Omental fat pad (tissue), 4 donors: ENCODE results near the gene DYNLT2. TPM values are rescaled to one million over a fixed set of nuclear protein-coding genes. Genes with fewer than 3 reads are reported as not detected.

Experiments
- ATAC-seq: fragments of 150-250 bp; one replicate; pipeline ENCODE4 v1.9.1; 2016; ENCODE audit warnings: mild to moderate bottlenecking, moderate library complexity; ENCODE audit not compliant: low FRiP score
- DNase-seq: peaks from one replicate; pipeline ENCODE4 v3.0.0-alpha.2; 2019; ENCODE audit warnings: low spot score
- total RNA-seq, 4 donors: library from RNA; depleted of rRNA; stranded (reverse); fragments of >200 nt; gene quantifications; one replicate each; pipeline ENCODE4 v1.1.0, GENCODE V29; 2016
- TF ChIP-seq, protein P1 (sequence below), 3 donors: fragments of 450-650 bp; IDR thresholded peaks; one replicate each; pipeline ENCODE4 v1.5.1; 2016 to 2017; ENCODE audit warnings: antibody characterized with exemption in 3 of 3, mild to moderate bottlenecking in 3 of 3, moderate library complexity in 2 of 3

DYNLT2 gene, protein sequence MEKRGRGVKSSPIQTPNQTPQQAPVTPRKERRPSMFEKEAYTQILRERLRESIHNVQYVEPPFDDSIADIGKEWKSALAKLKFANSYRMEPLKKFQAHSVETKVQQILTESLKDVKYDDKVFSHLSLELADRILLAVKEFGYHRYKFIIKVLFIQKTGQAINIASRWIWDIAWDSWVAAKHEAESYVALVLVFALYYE
- total RNA-seq, result 1 to 10 TPM in 3 of 4 donors, under 1 TPM in 1; 0.94 to 2.5 (median 2.1) TPM

DNA sequence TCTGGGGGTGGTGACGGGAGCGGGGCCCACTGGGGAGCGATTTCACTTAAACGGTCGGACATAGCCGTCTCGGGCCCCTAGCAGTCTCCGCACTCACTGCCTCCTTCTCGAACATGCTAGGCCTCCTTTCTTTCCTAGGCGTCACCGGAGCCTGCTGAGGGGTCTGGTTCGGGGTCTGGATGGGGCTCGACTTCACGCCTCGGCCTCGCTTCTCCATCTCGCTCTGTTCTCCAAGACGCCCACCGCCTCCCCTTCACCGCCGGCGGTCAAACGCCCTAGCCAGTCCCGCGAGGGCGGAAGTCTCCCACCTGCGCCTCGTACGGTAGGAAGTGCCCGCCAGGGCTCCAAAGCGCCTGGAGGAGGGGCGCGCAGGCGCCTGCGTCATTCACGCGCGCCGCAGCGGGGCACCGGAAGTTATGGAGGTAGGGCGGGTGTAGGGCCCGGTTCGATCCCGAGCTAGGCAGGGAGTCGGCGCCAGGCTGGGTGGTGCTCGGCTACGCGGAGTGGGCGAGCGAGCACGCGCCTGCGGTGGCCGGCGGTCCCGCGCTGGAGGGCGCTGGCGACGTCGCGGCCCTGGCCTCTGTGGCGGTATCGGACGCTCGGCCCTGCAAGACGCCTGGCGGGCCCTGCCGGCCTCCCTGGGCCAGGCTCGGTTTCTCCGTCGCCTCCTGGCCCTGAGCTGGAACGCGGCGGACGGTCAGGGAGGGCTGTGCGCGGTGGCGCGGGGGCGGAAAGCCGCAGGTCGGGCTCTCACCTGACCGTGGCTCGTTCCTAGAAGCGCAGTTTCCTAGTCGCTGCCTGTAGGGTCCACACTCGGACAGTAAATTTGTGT, at the start of gene DYNLT2, which contains the start of gene ERMARD:
DYNLT2 (minus strand) TSS at position 331 of the 832 bp plus-strand sequence; CDS start at position 217, 114 bp downstream.
ERMARD (plus strand) TSS at position 381 of the 832 bp plus-strand sequence; CDS start at position 417, 36 bp downstream.
- ATAC-seq, result peak; percentile 99
- TF ChIP-seq, protein P1, sequence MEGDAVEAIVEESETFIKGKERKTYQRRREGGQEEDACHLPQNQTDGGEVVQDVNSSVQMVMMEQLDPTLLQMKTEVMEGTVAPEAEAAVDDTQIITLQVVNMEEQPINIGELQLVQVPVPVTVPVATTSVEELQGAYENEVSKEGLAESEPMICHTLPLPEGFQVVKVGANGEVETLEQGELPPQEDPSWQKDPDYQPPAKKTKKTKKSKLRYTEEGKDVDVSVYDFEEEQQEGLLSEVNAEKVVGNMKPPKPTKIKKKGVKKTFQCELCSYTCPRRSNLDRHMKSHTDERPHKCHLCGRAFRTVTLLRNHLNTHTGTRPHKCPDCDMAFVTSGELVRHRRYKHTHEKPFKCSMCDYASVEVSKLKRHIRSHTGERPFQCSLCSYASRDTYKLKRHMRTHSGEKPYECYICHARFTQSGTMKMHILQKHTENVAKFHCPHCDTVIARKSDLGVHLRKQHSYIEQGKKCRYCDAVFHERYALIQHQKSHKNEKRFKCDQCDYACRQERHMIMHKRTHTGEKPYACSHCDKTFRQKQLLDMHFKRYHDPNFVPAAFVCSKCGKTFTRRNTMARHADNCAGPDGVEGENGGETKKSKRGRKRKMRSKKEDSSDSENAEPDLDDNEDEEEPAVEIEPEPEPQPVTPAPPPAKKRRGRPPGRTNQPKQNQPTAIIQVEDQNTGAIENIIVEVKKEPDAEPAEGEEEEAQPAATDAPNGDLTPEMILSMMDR (IDR thresholded peaks at IDR 0.05), result no peak
- DNase-seq, result peak; percentile 76

DNA sequence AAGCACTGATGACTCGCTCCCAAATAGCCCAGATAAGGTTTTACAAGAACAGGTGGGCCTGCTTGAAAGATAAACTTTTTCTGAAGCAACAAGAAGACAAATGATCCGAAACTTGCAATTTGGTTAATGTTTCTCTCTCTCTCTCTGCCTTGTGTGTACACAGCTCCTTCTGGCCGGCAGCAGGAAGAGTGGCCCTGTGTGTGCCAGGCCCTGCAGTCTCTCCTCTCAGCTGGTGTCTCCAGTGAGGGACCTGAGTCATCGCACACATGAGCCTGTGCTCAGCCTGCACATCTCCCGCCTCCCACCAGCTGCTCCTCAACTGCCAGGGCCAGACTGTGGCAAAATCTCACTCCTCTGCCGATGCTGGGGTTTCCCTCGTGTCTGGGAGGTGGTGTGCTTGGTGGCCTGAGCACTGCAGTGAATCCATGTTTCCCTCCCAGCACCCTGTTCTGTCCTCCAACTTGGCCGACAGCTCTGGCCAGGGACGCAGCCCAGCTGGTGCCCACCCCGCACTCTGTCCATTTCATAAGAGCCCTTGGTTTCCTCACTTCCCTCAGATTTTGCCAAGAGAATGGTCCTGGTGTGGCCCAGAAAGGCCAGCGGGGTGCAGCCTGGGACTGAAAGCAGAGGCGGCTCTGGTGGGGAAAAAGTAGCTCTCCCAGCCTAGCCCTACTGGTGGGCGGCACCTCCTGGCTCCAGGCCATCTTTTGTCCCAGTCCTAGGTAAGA, 49.5 kb upstream of the DYNLT2 start:
- TF ChIP-seq, protein P1 (IDR thresholded peaks at IDR 0.05), result no peak
- ATAC-seq (peak; percentile 88), DNase-seq (no peak)

DNA sequence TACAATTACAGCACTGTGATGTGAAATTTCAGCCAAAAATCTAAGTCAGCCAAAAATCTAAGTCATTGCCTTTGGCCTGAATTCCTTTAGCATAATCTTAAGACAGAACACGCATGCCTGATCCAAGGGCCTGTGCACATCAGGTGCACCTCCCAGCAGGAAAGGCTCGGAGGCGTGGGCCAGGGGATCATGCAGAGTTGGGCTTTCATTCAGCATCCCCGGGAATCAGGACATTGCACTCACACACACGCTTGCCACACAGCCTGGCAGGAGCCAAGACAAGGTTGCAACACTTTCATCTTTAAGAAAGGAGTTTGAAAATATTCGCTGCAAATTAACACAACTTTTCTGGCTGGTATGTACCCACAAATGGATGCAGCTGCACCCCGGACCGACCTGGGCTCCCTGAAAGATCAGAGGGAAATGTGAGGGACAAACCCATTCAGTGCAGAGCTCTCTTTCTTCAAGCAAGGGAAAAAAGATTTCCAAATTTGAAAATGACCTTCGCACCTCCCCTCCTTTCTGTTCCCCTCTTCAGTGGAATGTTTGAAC, 48.8 kb upstream of the DYNLT2 start:
- no peak for DNase-seq
- TF ChIP-seq, protein P1 (IDR thresholded peaks at IDR 0.05), result no peak
- peak; percentile 85 for ATAC-seq

DNA sequence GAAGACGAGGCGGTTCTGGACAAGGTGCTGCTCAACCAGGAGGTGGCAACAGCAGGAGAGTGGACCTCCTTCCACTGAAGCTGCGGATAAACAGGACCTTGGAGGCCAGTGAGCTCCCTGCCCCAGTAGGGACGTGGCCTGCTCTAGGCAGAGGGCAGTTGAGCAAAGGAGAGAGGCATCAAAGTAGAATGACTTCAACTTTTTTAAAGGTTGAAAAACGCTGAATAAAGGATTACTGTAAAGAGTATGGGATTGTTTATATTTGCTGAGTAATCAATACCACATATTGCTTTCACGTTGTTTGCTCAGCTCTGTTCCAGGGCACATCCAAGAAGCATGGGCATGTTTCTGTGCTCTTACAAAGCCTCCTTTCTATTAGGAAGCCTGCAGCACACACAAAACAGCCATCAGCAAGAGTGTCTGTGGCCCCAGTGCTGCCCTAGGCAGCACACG, 48.1 kb upstream of the DYNLT2 start:
- TF ChIP-seq, protein P1 (IDR thresholded peaks at IDR 0.05), result no peak
- ATAC-seq, result no peak
- no peak for DNase-seq

DNA sequence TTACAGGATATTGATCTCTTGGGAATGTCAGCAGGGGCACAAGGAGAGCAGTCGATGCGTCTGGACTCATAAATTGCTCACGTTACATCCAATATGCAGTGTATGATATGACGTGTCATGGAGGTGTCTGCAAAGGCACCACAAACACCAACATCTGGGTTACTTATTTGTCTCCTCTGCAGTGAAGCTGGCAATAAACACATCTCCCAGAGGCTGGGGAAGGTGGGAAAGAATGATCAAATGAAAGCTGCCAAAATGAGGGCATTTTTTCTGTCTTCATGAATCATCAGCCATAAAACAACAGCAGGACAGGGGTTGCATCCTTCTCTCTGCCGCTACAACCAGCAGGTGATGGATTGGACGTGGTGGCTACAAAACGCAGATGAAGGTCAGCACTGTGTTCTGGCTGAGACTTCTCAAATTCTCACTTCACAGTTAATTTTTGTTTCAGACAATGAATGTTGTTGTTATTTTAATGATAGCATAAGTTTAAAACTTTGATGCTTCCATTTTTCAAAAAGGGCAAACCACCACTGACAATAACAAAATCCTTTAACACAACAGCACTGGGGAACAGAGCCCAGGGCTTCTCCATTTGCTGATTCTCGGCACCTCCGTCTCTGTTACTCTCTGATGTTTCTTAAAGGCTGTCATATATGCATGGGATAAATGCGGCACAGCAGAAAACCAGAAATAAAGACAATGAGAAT, 47.5 kb upstream of the DYNLT2 start:
- TF ChIP-seq, protein P1 (IDR thresholded peaks at IDR 0.05), result no peak
- ATAC-seq, result no peak
- no peak for DNase-seq

DNA sequence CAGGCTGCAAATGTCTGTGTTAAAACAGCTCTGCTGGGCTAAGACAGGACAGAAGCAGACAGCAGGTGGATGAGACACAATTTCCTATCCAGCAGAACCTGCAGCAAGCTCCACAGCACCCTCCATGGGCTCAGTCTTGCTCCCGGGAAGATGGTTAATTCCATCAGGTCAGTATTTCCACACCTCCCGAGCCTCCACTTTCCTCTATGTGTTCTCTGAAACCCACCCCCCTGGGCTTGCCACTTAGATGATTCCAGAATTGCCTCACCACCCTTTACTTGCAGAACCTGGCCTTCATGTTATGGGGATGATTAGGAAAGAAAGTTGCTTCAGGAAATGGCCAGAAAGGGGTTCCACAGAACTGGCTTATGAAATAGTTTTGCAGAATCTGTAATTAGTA, 43.8 kb upstream of the DYNLT2 start:
- DNase-seq (no peak), ATAC-seq (no peak)
- TF ChIP-seq, protein P1 (IDR thresholded peaks at IDR 0.05), result no peak
